Measurements from ENCODE around the gene ITGB5. TPM values are rescaled to one million over a fixed set of nuclear protein-coding genes. Genes with fewer than 3 reads are reported as not detected.

ITGB5 gene
- total and polyA plus RNA-seq, 4 donors: 16.9 to 66.6 (median 48.0) TPM

- peaks cover 0 to 9% (median under 1%) of the 10 kb centered on the region in 4 donors for H3K36me3 ChIP-seq (ENCODE audit: control insufficient read depth in 4 of 4, insufficient read depth in 3 of 4, low read depth in 1 of 4, low read length in 3 of 4)
- H3K4me1 ChIP-seq (ENCODE audit: control insufficient read depth in 4 of 4, insufficient read depth in 4 of 4, low read length in 3 of 4): peaks cover 2 to 17% (median 7%) of the 10 kb centered on the region in 4 donors
- peak overlapping the region; percentile 5 to 50 for H3K27ac ChIP-seq (ENCODE audit: low read depth in 1 of 2, low read length in 2 of 2)
- 79% methylated on average over 1 of the region's 1 CpG for WGBS
- no peak overlapping the region for H3K4me3 ChIP-seq (ENCODE audit: low read depth in 1 of 3, low read length in 3 of 3)
- H3K9ac ChIP-seq (ENCODE audit: low read depth in 1 of 2, low read length in 2 of 2): no peak overlapping the region
- DNase-seq (ENCODE audit: low spot score): no peak
- no peaks in the 10 kb centered on the region for H3K27me3 ChIP-seq (ENCODE audit: control insufficient read depth in 4 of 4, insufficient read depth in 4 of 4, low read length in 3 of 4)
- H3K9me3 ChIP-seq (ENCODE audit: control insufficient read depth in 4 of 4, low read length in 3 of 4): no peaks in the 10 kb centered on the region
- TF ChIP-seq RAD21 (IDR thresholded peaks at IDR 0.05) (peak in 1 of 2 donors; percentile 13), FOXA1 (IDR thresholded peaks at IDR 0.05) (no peak), FOXA2 (IDR thresholded peaks at IDR 0.05) (no peak), ZBTB33 (IDR thresholded peaks at IDR 0.05) (no peak), NR2F2 (IDR thresholded peaks at IDR 0.05) (peak; percentile 30), RXRA (IDR thresholded peaks at IDR 0.05) (no peak), ATF3 (IDR thresholded peaks at IDR 0.05) (no peak), YY1 (IDR thresholded peaks at IDR 0.05) (no peak), REST (IDR thresholded peaks at IDR 0.05) (no peak), HNF4A (conservative IDR thresholded peaks at IDR 0.05) (no peak), CTCF (IDR thresholded peaks at IDR 0.05; ENCODE audit: low read depth, low read length, missing input control) (no peak), SP1 (IDR thresholded peaks at IDR 0.05) (no peak), HNF4G (IDR thresholded peaks at IDR 0.05) (no peak), EGR1 (IDR thresholded peaks at IDR 0.05; ENCODE audit: low read depth in 2 of 2) (no peak), JUND (IDR thresholded peaks at IDR 0.05) (peak in 1 of 2 donors; percentile 32), TAF1 (conservative IDR thresholded peaks at IDR 0.05) (no peak), MAX (IDR thresholded peaks at IDR 0.05) (no peak), GABPA (IDR thresholded peaks at IDR 0.05 in 1 of 2, conservative IDR thresholded peaks at IDR 0.05 in 1 of 2) (no peak)
These were observed 26.6 kb downstream of the ITGB5 start for GRCh38 chr3:124860599-124860998.

Measured in liver (tissue), 9 donors.